CD4-positive, alpha-beta memory T cell (primary cell): ENCODE results near the gene EARS2. TPM values are rescaled to one million over a fixed set of nuclear protein-coding genes. Genes with fewer than 3 reads are reported as not detected.

Experiments used
- CTCF ChIA-PET: fragments of 350-600 bp; sonication (Branson Sonifier 250); formaldehyde crosslinking; loops from one replicate; lab custom pipeline; 2021; ENCODE audit warnings: inconsistent platforms; ENCODE audit not compliant: partially characterized antibody; lab: Charles Lee
- POLR2A ChIA-PET: fragments of 350-600 bp; sonication (Branson Sonifier 250); formaldehyde crosslinking; loops from one replicate; lab custom pipeline; 2021; ENCODE audit not compliant: partially characterized antibody; lab: Charles Lee
- DNase-seq, 5 donors: peaks; one replicate each; pipeline versions ENCODE4 v3.0.0 to v3.0.0-alpha.2; 2020 to 2022; ENCODE audit warnings: mixed read lengths in 1 of 5
- H3K27ac ChIP-seq: one replicate; pipeline ENCODE4 v1.7.0; 2013; ENCODE audit warnings: low read depth, low read length
- H3K27me3 ChIP-seq: 2 replicates; pipeline ENCODE4 v1.7.0; 2013; ENCODE audit warnings: mild to moderate bottlenecking, low read length, moderate library complexity; ENCODE audit not compliant: insufficient read depth
- H3K36me3 ChIP-seq: 2 replicates; pipeline ENCODE4 v1.7.0; 2013; ENCODE audit warnings: mild to moderate bottlenecking, low read length, moderate library complexity; ENCODE audit not compliant: insufficient read depth
- H3K4me1 ChIP-seq: 2 replicates; pipeline ENCODE4 v1.7.0; 2013; ENCODE audit warnings: mild to moderate bottlenecking, low read length, moderate library complexity; ENCODE audit not compliant: insufficient read depth
- H3K4me3 ChIP-seq, 2 donors: one replicate each; pipeline ENCODE4 v1.7.0; 2013; ENCODE audit warnings: low read length in 2 of 2, mild to moderate bottlenecking in 1 of 2
- H3K9me3 ChIP-seq, 2 donors: one replicate each; pipeline ENCODE4 v1.7.0; 2013; ENCODE audit warnings: low read length in 2 of 2, control low read depth in 1 of 2; ENCODE audit not compliant: control insufficient read depth in 1 of 2
- H3K27ac Mint-ChIP-seq, 7 donors: one replicate each; pipeline ENCODE4 v1.8.0; 2020 to 2021; ENCODE audit warnings: mixed read lengths in 7 of 7, mild to moderate bottlenecking in 6 of 7, inconsistent platforms in 3 of 7, moderate library complexity in 3 of 7
- H3K27me3 Mint-ChIP-seq, 2 donors: one replicate each; pipeline ENCODE4 v1.8.0; 2020 to 2021; ENCODE audit warnings: mixed read lengths in 2 of 2
- H3K36me3 Mint-ChIP-seq, 2 donors: one replicate each; pipeline ENCODE4 v1.8.0; 2020 to 2021; ENCODE audit warnings: mixed read lengths in 2 of 2, inconsistent platforms in 1 of 2, mild to moderate bottlenecking in 1 of 2
- H3K4me1 Mint-ChIP-seq, 4 donors: one replicate each; pipeline ENCODE4 v1.8.0; 2020 to 2021; ENCODE audit warnings: mixed read lengths in 4 of 4, mild to moderate bottlenecking in 1 of 4
- H3K4me3 Mint-ChIP-seq, 8 donors: one replicate each; pipeline ENCODE4 v1.8.0; 2020 to 2021; ENCODE audit warnings: mixed read lengths in 8 of 8, mild to moderate bottlenecking in 7 of 8, moderate library complexity in 6 of 8, inconsistent platforms in 3 of 8
- H3K9me3 Mint-ChIP-seq, 8 donors: one replicate each; pipeline ENCODE4 v1.8.0; 2020 to 2021; ENCODE audit warnings: mixed read lengths in 8 of 8, mild to moderate bottlenecking in 5 of 8, inconsistent platforms in 3 of 8, moderate library complexity in 1 of 8
- intact Hi-C: fragments of 100-400 bp; cut with micrococcal nuclease; formaldehyde crosslinking; loops from one replicate; pipeline ENCODE4 v1.15.1; 2023
- polyA plus RNA-seq, 2 donors: library from polyadenylated mRNA; unstranded; fragments of 300-500 nt; fragmentation: Illumina TruSeq; gene quantifications; one replicate each; pipeline ENCODE4 v1.2.3, GENCODE V29; 2021
- total RNA-seq, 2 experiments: library from RNA; stranded (reverse); gene quantifications; one replicate each; pipeline ENCODE4 v1.2.3, GENCODE V29; 2021

EARS2 gene
- total and polyA plus RNA-seq, 4 experiments from 2014 or later = 11.4 to 16.0 (median 14.6) TPM

GRCh38 chr16:23539984-23540816 is 16.9 kb downstream of the EARS2 start:
- H3K4me3 Mint-ChIP-seq = no peak overlapping the region
- POLR2A ChIA-PET = interaction anchor here (1.4 to 1.5 kb wide), 2 partner anchors 17 to 34 kb away, joined by 3 to 4 read pairs; partner anchors contain the start of genes EARS2 and UBFD1
- H3K27ac Mint-ChIP-seq = no peak overlapping the region
- intact Hi-C loops = no loop called here
- no peaks in the 10 kb centered on the region for H3K27me3 Mint-ChIP-seq
- Histone ChIP-seq H3K27me3 (no peaks in the 10 kb centered on the region), H3K36me3 (peaks cover 18% of the 10 kb centered on the region), H3K4me1 (no peaks in the 10 kb centered on the region), H3K9me3 (no peaks in the 10 kb centered on the region), H3K4me3 (no peak overlapping the region), H3K27ac (no peak overlapping the region)
- H3K9me3 Mint-ChIP-seq = no peaks in the 10 kb centered on the region
- CTCF ChIA-PET = no interaction called here
- H3K36me3 Mint-ChIP-seq = peaks cover 4 to 48% of the 10 kb centered on the region in 2 donors
- peaks cover 0 to 1% (median 0%) of the 10 kb centered on the region in 4 donors for H3K4me1 Mint-ChIP-seq
- no peak for DNase-seq

- POLR2A ChIA-PET = interaction anchor here (1.5 kb wide), 1 partner anchor 32 kb away, joined by 3 read pairs; no protein-coding TSS in a partner anchor
These were observed 18.3 kb downstream of the EARS2 start for GRCh38 chr16:23538919-23539278.

GRCh38 chr16:23537390-23537789 is 19.8 kb downstream of the EARS2 start:
- H3K4me1 ChIP-seq = no peaks in the 10 kb centered on the region
- Mint-ChIP-seq H3K9me3 (no peaks in the 10 kb centered on the region), H3K27me3 (no peaks in the 10 kb centered on the region), H3K36me3 (peaks cover 14 to 51% of the 10 kb centered on the region in 2 donors), H3K4me1 (peaks cover 0 to 1% (median 0%) of the 10 kb centered on the region in 4 donors), H3K27ac (peak overlapping the region in 1 of 7 donors; percentile 17), H3K4me3 (no peak overlapping the region)
- intact Hi-C loops = no loop called here
- no peak overlapping the region for H3K4me3 ChIP-seq
- no peak for DNase-seq
- H3K27me3 ChIP-seq = no peaks in the 10 kb centered on the region
- no peak overlapping the region for H3K27ac ChIP-seq
- POLR2A ChIA-PET = no interaction called here
- CTCF ChIA-PET = no interaction called here
- H3K9me3 ChIP-seq = no peaks in the 10 kb centered on the region
- peaks cover 28% of the 10 kb centered on the region for H3K36me3 ChIP-seq

More at GRCh38 chr16:23538919-23539278, 18.3 kb downstream of the EARS2 start:
- Histone ChIP-seq H3K4me1 (no peaks in the 10 kb centered on the region), H3K27ac (no peak overlapping the region), H3K9me3 (no peaks in the 10 kb centered on the region), H3K4me3 (no peak overlapping the region), H3K36me3 (peaks cover 23% of the 10 kb centered on the region), H3K27me3 (no peaks in the 10 kb centered on the region)
- Mint-ChIP-seq H3K27ac (no peak overlapping the region), H3K4me1 (peaks cover 0 to 1% (median 0%) of the 10 kb centered on the region in 4 donors), H3K27me3 (no peaks in the 10 kb centered on the region), H3K4me3 (no peak overlapping the region), H3K9me3 (no peaks in the 10 kb centered on the region), H3K36me3 (peaks cover 9 to 47% of the 10 kb centered on the region in 2 donors)
- CTCF ChIA-PET = interaction anchor here (0.7 kb wide), 1 partner anchor 765 kb away, joined by 3 read pairs; no protein-coding TSS in a partner anchor
- intact Hi-C loops = no loop called here
- DNase-seq = no peak

GRCh38 chr16:23535901-23536300 is 21.2 kb downstream of the EARS2 start:
- CTCF ChIA-PET = no interaction called here
- DNase-seq = no peak
- Mint-ChIP-seq H3K27ac (no peak overlapping the region), H3K36me3 (peaks cover 19 to 53% of the 10 kb centered on the region in 2 donors), H3K9me3 (no peaks in the 10 kb centered on the region), H3K27me3 (no peaks in the 10 kb centered on the region), H3K4me3 (no peak overlapping the region), H3K4me1 (no peaks in the 10 kb centered on the region)
- intact Hi-C loops = no loop called here
- Histone ChIP-seq H3K27me3 (no peaks in the 10 kb centered on the region), H3K36me3 (peaks cover 38% of the 10 kb centered on the region), H3K9me3 (no peaks in the 10 kb centered on the region), H3K4me1 (no peaks in the 10 kb centered on the region), H3K27ac (no peak overlapping the region), H3K4me3 (no peak overlapping the region)
- POLR2A ChIA-PET = no interaction called here

GRCh38 chr16:23534868-23535860 is 22.0 kb downstream of the EARS2 start:
- Histone ChIP-seq H3K4me1 (no peaks in the 10 kb centered on the region), H3K9me3 (no peaks in the 10 kb centered on the region), H3K27ac (no peak overlapping the region), H3K27me3 (no peaks in the 10 kb centered on the region), H3K4me3 (no peak overlapping the region), H3K36me3 (peaks cover 38% of the 10 kb centered on the region)
- intact Hi-C loops = no loop called here
- DNase-seq = no peak
- Mint-ChIP-seq H3K27me3 (no peaks in the 10 kb centered on the region), H3K9me3 (no peaks in the 10 kb centered on the region), H3K4me3 (no peak overlapping the region), H3K27ac (no peak overlapping the region), H3K36me3 (peaks cover 19 to 49% of the 10 kb centered on the region in 2 donors), H3K4me1 (no peaks in the 10 kb centered on the region)
- CTCF ChIA-PET = no interaction called here
- POLR2A ChIA-PET = no interaction called here

GRCh38 chr16:23532448-23532847 is 24.7 kb downstream of the EARS2 start:
- no peak overlapping the region for H3K4me3 ChIP-seq
- ChIA-PET CTCF (interaction anchor here (0.8 kb wide), 1 partner anchor 98 kb away, joined by 3 read pairs; no protein-coding TSS in a partner anchor), POLR2A (interaction anchor here (1.3 kb wide), 1 partner anchor 22 kb away, joined by 4 read pairs; the partner anchor contains the start of gene GGA2)
- H3K27ac ChIP-seq = no peak overlapping the region
- intact Hi-C loops = no loop called here
- Mint-ChIP-seq H3K4me1 (no peaks in the 10 kb centered on the region), H3K36me3 (peaks cover 24 to 59% of the 10 kb centered on the region in 2 donors), H3K27me3 (no peaks in the 10 kb centered on the region), H3K4me3 (no peak overlapping the region), H3K9me3 (no peaks in the 10 kb centered on the region), H3K27ac (no peak overlapping the region)
- H3K36me3 ChIP-seq = peaks cover 45% of the 10 kb centered on the region
- no peaks in the 10 kb centered on the region for H3K4me1 ChIP-seq
- no peak for DNase-seq
- H3K27me3 ChIP-seq = no peaks in the 10 kb centered on the region
- H3K9me3 ChIP-seq = no peaks in the 10 kb centered on the region
